22Rv1 (cell line): ENCODE results near the gene FAM13C.
A peak's percentile ranks its signal among the peaks of the same experiment; 100 is the strongest.

ENCODE experiments used
- H3K27ac ChIP-seq: fragments of 450-650 bp; 2 replicates; pipeline ENCODE4 v1.5.1; 2017
- ZFX ChIP-seq: fragments of 450-650 bp; IDR thresholded peaks from 2 replicates; pipeline ENCODE4 v1.6.1; 2017; ENCODE audit warnings: antibody characterized with exemption, borderline replicate concordance
- TF ChIP-seq, protein P1 (sequence below): fragments of 450-650 bp; IDR thresholded peaks from 2 replicates; pipeline ENCODE4 v1.5.1; 2017; ENCODE audit warnings: mild to moderate bottlenecking

The FAM13C gene

DNA sequence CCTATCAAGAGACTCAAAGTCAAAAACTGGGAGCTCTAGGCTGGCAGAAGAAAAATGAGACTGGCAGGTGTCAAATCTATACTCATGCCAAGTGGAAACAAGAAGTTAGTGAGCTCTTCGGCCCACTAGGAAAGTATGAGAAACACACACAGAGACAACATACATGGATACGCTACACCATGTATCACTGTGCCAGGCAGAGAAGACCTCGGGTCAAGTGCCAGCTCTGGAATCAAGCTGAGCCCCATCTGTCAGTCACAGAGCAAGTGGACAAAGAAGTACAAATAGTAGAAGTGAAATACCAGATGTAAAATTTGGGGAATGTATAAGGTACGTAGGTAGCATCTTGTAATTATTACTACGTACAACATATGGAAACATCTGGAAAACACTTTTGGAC is 62.4 kb downstream of the FAM13C start:
- no peak overlapping the region for H3K27ac ChIP-seq

DNA sequence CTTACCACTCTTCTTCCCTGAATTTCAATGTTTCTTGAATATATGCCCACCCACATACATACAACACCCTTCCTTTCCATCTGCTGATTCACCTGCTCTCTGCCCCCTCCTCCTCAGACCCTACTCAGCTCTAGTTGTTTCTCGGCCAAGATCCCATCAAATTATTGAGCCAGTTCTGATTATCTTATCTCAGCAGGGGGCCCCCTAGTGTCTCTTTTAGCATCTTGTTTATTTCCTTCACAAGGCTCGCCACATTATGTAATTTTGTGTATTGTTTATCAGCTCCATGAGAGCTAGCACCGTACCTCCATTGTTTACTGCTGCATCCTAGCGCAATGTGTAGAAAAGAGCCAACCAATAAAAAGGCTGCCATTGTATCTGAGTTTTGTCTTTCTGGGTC is 71.9 kb downstream of the FAM13C start:
- no peak overlapping the region for H3K27ac ChIP-seq
- TF ChIP-seq, protein P1, sequence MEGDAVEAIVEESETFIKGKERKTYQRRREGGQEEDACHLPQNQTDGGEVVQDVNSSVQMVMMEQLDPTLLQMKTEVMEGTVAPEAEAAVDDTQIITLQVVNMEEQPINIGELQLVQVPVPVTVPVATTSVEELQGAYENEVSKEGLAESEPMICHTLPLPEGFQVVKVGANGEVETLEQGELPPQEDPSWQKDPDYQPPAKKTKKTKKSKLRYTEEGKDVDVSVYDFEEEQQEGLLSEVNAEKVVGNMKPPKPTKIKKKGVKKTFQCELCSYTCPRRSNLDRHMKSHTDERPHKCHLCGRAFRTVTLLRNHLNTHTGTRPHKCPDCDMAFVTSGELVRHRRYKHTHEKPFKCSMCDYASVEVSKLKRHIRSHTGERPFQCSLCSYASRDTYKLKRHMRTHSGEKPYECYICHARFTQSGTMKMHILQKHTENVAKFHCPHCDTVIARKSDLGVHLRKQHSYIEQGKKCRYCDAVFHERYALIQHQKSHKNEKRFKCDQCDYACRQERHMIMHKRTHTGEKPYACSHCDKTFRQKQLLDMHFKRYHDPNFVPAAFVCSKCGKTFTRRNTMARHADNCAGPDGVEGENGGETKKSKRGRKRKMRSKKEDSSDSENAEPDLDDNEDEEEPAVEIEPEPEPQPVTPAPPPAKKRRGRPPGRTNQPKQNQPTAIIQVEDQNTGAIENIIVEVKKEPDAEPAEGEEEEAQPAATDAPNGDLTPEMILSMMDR = peak; percentile 40; the same call in 1 of the 2 replicates
- no peak for TF ChIP-seq ZFX

More for the DNA sequence above, 62.4 kb downstream of the FAM13C start:
- TF ChIP-seq, protein P1 = no peak
- no peak for TF ChIP-seq ZFX

DNA sequence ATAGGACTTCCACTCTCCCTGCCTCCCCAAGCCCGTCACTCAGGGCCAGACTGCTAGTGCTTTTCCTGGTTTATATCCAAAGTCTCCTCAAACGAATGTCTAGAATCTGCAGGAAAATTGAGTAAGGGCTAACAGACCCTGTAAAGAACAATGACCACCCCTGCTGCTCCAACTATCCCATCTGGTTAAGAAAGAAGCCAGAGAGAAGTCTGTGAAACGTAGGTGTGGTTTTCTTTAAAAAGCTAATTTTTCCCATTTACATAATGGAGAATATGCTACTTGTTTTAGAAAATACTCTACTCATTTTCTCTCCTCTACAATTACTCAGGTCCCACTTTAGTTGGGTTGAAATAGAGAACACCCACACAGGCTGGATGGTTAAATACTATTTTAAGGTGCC is 72.5 kb downstream of the FAM13C start:
- no peak for TF ChIP-seq ZFX
- TF ChIP-seq, protein P1 = no peak
- no peak overlapping the region for H3K27ac ChIP-seq

DNA sequence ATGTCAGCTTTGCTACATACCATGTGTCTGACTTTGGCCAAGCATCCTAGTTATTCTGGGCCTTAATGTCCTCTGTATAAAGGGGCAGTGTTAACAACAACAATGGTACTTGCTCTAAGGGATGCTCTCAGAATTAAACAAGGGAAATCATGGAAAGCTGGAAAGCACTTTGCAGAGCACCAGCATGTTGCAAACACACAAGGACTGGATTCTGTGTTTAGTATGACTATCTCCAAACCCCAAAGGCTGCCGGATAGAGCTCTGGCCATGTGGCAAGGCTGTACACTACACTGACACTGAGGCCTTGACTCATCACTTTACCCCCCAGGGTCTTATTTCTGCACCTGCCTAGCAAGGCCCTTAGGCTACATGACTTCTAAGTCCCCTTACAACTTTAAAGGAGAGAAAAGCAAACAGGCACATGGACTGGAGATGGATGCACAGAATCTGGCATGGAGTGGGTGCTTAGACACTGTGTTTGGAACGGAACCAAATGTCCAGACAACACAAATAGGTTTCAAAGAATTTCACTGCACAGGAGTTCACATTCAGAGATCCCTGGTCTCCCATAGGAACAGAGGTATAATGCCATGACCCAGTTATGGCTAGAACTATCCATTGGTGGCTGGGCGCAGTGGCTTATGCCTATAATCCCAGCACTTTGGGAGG is 74.6 kb downstream of the FAM13C start:
- TF ChIP-seq ZFX = no peak
- TF ChIP-seq, protein P1 = no peak
- H3K27ac ChIP-seq = no peak overlapping the region

DNA sequence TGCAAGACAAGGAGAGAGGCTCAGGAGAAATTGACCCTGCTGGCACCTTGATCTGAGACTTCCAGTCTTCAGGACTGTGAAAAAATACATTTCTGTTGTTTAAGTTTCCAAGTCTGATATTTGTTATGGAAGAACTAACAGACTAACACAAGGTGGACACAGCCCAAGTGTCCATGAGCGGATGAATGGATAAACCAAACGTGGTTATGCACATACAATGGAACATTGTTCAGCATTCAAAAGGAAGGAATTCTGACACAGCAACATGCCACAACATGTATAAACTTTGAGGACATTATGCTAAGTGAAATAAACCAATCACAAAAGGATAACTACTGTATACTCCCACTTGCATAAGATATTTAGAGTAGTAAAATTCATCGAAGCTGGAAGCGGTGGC is 76.5 kb downstream of the FAM13C start:
- no peak overlapping the region for H3K27ac ChIP-seq
- TF ChIP-seq ZFX = no peak
- TF ChIP-seq, protein P1 = no peak

DNA sequence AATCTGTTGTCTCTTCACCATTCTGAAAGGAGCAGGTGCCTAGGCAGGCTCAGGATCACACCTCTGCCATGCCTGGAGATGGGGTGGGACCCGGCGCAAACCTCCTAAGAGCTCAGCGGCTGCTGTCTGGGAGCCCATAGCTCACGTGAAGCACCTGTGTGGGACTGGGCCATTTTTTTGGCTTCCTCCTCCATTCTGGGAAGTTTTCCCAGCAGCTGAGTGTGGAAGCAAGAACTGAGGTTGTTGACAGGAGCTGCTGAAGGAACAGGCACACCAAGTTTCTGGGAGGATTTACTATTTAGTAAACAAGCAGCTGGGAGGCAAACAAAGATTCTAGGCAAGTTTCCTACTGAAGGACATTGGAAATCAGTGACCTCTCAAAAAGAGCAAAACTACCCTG is 77.3 kb downstream of the FAM13C start:
- TF ChIP-seq, protein P1 = no peak
- no peak for TF ChIP-seq ZFX
- H3K27ac ChIP-seq = no peak overlapping the region

DNA sequence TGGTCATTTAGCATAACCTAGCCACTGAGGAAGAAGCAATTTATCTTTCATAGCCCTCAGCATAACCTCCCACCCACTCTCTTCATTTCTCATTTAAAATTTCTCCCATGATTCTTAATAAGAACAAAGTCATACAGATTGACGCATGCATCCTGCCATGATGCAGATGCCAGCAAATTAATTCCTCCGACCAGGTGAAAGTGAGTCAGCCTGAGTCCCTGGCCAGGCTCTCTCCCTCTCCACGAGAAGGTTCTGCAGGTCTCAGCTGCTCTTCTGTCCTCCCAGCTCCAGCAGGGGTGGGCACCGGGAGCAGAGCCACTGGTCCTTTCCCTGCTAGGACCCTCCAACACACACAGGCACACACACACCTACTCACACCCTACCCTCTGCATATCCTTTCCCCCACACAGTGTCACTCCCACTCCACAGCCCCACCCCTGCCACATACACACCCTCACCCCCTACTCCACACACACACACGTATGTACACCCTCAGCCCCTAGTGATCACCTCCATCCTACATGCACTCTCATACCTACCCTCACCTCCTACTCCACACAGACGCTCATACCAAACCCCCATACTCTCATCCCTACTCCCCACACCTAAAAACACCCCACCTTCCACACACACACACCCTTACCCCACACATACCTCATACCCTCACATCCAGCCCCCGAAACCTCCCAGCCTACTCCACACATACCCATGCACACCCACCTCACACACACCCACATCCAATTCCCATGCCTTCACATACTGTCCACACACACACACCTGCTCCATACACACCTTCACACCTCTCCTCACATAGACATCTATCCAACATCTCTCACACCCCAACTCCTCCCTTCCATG is 78.0 kb downstream of the FAM13C start:
- no peak overlapping the region for H3K27ac ChIP-seq
- no peak for TF ChIP-seq ZFX
- TF ChIP-seq, protein P1 = no peak
